T-helper 2 cell treated with Interferon-gamma antibody and Interleukin-4, amounts not matched to agents 100 ng/mL and 5 ng/mL, for 36 hours (primary cell): ENCODE measurements around the gene CCDC183. TPM values are rescaled to one million over a fixed set of nuclear protein-coding genes. Genes with fewer than 3 reads are reported as not detected.

Experiments used
- intact Hi-C: fragments of 100-400 bp; cut with micrococcal nuclease; formaldehyde crosslinking; loops from one replicate; pipeline ENCODE4 v1.15.1; 2023
- total RNA-seq: library from RNA; stranded (reverse); gene quantifications from 2 replicates; pipeline ENCODE4 v1.2.3, GENCODE V29; 2022

The CCDC183 gene
- total RNA-seq, 1 donor from 2014 or later: 0.20 TPM

GRCh38 chr9:136846376-136847087 is 50.4 kb downstream of the CCDC183 start:
- intact Hi-C loops: loop anchor here (5.0 kb wide), 4 partner anchors 54 to 201 kb away; partner anchors contain the start of genes NPDC1, PAXX and TMEM141

GRCh38 chr9:136847088-136847825 is 51.1 kb downstream of the CCDC183 start:
- intact Hi-C loops: loop anchor here (5.0 kb wide), 4 partner anchors 55 to 200 kb away; partner anchors contain the start of genes NPDC1, PAXX and TMEM141

- intact Hi-C loops: loop anchor here (1.0 to 5.0 kb wide), 7 partner anchors 34 to 199 kb away; partner anchors contain the start of genes ABCA2, NPDC1, PAXX and TMEM141
These were observed 51.8 kb downstream of the CCDC183 start for GRCh38 chr9:136847826-136848392.

- intact Hi-C loops: loop anchor here (1.0 to 5.0 kb wide), 9 partner anchors 18 to 199 kb away; partner anchors contain the start of genes ABCA2, EDF1, NPDC1 and PAXX
These were observed 52.4 kb downstream of the CCDC183 start for GRCh38 chr9:136848393-136849037.

- intact Hi-C loops: loop anchor here (1.0 to 5.0 kb wide), 8 partner anchors 17 to 198 kb away; partner anchors contain the start of genes ABCA2, EDF1, NPDC1 and PAXX
These were observed 53.2 kb downstream of the CCDC183 start, which contains the start of gene PHPT1 for GRCh38 chr9:136849038-136849959. Gene PHPT1, plus strand, starts transcription at chr9:136849409. Its CDS starts 22 bp downstream, at chr9:136849431.

- intact Hi-C loops: loop anchor here (1.0 to 5.0 kb wide), 8 partner anchors 16 to 197 kb away; partner anchors contain the start of genes ABCA2, EDF1, NPDC1 and PAXX
These were observed 54.1 kb downstream of the CCDC183 start for GRCh38 chr9:136849960-136850865.

GRCh38 chr9:136850866-136851775 is 55.0 kb downstream of the CCDC183 start:
- intact Hi-C loops: no loop called here

GRCh38 chr9:136851941-136852663 is 56.0 kb downstream of the CCDC183 start, which contains the start of gene MAMDC4:
Gene MAMDC4, plus strand, starts transcription at chr9:136852346. Its CDS starts 71 bp downstream, at chr9:136852417.
- intact Hi-C loops: no loop called here

GRCh38 chr9:136852664-136853595 is 56.8 kb downstream of the CCDC183 start:
- intact Hi-C loops: no loop called here

GRCh38 chr9:136853596-136854112 is 57.5 kb downstream of the CCDC183 start:
- intact Hi-C loops: no loop called here

- intact Hi-C loops: no loop called here
These were observed 58.1 kb downstream of the CCDC183 start for GRCh38 chr9:136854113-136854841.

- intact Hi-C loops: no loop called here
These were observed 58.8 kb downstream of the CCDC183 start for GRCh38 chr9:136854842-136855460.

- intact Hi-C loops: no loop called here
These were observed 59.4 kb downstream of the CCDC183 start for GRCh38 chr9:136855461-136856078.

GRCh38 chr9:136856079-136856476 is 59.9 kb downstream of the CCDC183 start:
- intact Hi-C loops: no loop called here
